Muscle layer of colon (tissue), 2 donors: ENCODE results near the gene HERC2.
"Not testable (repeated sequence)": the region's sequence is repeated elsewhere in the genome, so short reads cannot be mapped to it uniquely, and the experiment has no call there.

Source experiments
- H3K27ac ChIP-seq: one replicate; pipeline ENCODE4 v1.7.0; 2013; ENCODE audit warnings: low read depth, mild to moderate bottlenecking, low read length, moderate library complexity
- H3K27me3 ChIP-seq, 2 donors: one replicate each; pipeline ENCODE4 v1.7.0; 2013; ENCODE audit warnings: low read length in 2 of 2, mild to moderate bottlenecking in 2 of 2; ENCODE audit not compliant: insufficient read depth in 2 of 2, control insufficient read depth in 1 of 2
- H3K36me3 ChIP-seq: one replicate; pipeline ENCODE4 v1.7.0; 2013; ENCODE audit warnings: mild to moderate bottlenecking, low read length; ENCODE audit not compliant: insufficient read depth
- H3K4me1 ChIP-seq: one replicate; pipeline ENCODE4 v1.7.0; 2013; ENCODE audit warnings: mild to moderate bottlenecking, low read length; ENCODE audit not compliant: insufficient read depth
- H3K4me3 ChIP-seq, 2 donors: one replicate each; pipeline ENCODE4 v1.7.0; 2013; ENCODE audit warnings: low read length in 2 of 2, low read depth in 1 of 2, mild to moderate bottlenecking in 1 of 2, moderate library complexity in 1 of 2
- H3K9ac ChIP-seq: one replicate; pipeline ENCODE4 v1.7.0; 2013; ENCODE audit warnings: low read length
- H3K9me3 ChIP-seq: one replicate; pipeline ENCODE4 v1.7.0; 2013; ENCODE audit warnings: mild to moderate bottlenecking, low read length
- donor health status: abdominal sarcoma.
- donor health status: Adenocarcinoma of cecum.

HERC2 gene

GRCh38 chr15:28167042-28167441 lies 154.9 kb downstream of the HERC2 start:
- no peaks in the 10 kb centered on the region for H3K9me3 ChIP-seq
- H3K4me3 ChIP-seq, result no peak overlapping the region
- peaks cover 4% of the 10 kb centered on the region for H3K4me1 ChIP-seq
- peaks cover 63% of the 10 kb centered on the region for H3K36me3 ChIP-seq
- H3K9ac ChIP-seq, result no peak overlapping the region
- no peaks in the 10 kb centered on the region for H3K27me3 ChIP-seq
- no peak overlapping the region for H3K27ac ChIP-seq

DNA sequence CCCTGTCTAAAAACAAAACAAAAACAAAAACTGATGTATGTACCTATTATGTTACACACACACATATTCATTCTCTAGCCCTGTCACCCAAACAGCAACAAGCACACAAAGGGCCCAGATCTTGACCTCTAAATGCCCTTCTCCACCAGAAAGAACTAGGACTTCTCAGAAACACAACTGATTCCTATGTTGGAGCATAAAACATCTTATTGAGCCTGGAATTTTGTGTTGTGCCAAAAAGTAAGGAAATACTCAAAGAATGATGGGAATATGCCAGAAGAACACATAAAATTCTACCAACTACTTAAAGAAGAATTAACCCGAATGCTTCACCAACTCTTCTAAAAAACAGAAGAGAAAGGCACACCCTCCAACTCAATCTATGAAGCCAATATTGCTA lies 156.2 kb downstream of the HERC2 start:
- no peaks in the 10 kb centered on the region for H3K27me3 ChIP-seq
- no peaks in the 10 kb centered on the region for H3K9me3 ChIP-seq
- H3K4me3 ChIP-seq, result no peak overlapping the region
- peaks cover 63% of the 10 kb centered on the region for H3K36me3 ChIP-seq
- H3K9ac ChIP-seq, result no peak overlapping the region
- peaks cover 4% of the 10 kb centered on the region for H3K4me1 ChIP-seq
- H3K27ac ChIP-seq, result no peak overlapping the region

- Histone ChIP-seq H3K4me3 (no peak overlapping the region), H3K27me3 (no peaks in the 10 kb centered on the region), H3K9me3 (no peaks in the 10 kb centered on the region), H3K9ac (no peak overlapping the region), H3K36me3 (peaks cover 61% of the 10 kb centered on the region), H3K27ac (no peak overlapping the region), H3K4me1 (peaks cover 4% of the 10 kb centered on the region)
Measured at GRCh38 chr15:28164876-28165275, 157.1 kb downstream of the HERC2 start.

DNA sequence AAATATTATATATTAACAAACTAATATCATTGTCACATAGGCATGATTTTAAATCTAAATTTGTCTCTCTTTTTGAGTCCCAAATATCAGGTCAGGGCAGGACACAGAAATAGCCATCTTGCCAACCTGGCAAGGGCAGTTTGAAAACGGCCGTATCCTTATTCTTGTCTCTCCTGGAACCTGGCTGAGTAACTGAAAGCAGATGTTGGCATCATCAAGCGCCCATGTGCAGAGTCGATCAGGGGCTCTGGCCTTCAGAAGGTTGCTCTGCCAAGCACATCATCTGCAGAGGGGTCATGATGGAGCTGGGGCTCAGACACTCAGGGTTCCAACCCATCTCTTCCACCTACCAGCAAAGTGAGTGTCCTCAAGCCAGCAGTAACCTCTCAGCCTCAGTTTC lies 167.7 kb downstream of the HERC2 start:
- Histone ChIP-seq H3K36me3 (no peaks in the 10 kb centered on the region), H3K27me3 (no peaks in the 10 kb centered on the region)

DNA sequence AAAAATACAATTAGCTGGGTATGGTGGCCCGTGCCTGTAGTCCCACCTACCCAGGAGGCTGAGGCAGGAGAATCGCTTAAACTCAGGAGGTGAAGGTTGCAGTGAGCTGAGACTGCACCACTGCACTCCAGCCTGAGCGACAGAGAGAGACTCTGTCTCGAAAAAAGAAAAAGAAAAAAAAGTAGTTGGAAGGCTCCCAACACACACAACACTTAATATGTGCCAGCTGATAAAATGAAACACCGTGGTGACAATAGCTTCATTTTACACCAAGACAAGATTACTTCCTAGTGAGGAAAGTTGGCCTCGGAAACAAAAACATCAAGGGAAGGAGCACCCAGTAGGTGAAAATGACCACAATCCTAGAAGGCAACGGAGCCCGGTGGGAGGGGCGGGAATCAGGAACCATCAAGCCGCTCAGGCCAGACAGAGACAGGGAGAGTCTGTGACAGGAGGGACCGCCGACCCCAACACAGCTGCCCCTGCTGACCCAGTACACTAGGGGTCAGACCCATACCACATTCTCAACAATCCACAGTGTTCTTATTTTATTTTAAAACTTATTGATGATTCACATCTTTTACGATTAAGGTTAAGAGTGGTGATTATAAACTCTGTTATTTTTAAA lies 168.4 kb downstream of the HERC2 start:
- Histone ChIP-seq H3K4me3 (no peak overlapping the region), H3K27me3 (no peaks in the 10 kb centered on the region), H3K36me3 (no peaks in the 10 kb centered on the region), H3K9me3 (no peaks in the 10 kb centered on the region), H3K4me1 (no peaks in the 10 kb centered on the region), H3K9ac (no peak overlapping the region), H3K27ac (no peak overlapping the region)

More for the DNA sequence above, 167.7 kb downstream of the HERC2 start:
- no peak overlapping the region for H3K4me3 ChIP-seq
- H3K9ac ChIP-seq, result no peak overlapping the region
- H3K27ac ChIP-seq, result no peak overlapping the region
- H3K9me3 ChIP-seq, result no peaks in the 10 kb centered on the region
- no peaks in the 10 kb centered on the region for H3K4me1 ChIP-seq

GRCh38 chr15:28152538-28152923 lies 169.4 kb downstream of the HERC2 start:
- H3K36me3 ChIP-seq, H3K27ac ChIP-seq, H3K9ac ChIP-seq, H3K9me3 ChIP-seq, H3K4me3 ChIP-seq, H3K27me3 ChIP-seq, H3K4me1 ChIP-seq: not testable (repeated sequence)

DNA sequence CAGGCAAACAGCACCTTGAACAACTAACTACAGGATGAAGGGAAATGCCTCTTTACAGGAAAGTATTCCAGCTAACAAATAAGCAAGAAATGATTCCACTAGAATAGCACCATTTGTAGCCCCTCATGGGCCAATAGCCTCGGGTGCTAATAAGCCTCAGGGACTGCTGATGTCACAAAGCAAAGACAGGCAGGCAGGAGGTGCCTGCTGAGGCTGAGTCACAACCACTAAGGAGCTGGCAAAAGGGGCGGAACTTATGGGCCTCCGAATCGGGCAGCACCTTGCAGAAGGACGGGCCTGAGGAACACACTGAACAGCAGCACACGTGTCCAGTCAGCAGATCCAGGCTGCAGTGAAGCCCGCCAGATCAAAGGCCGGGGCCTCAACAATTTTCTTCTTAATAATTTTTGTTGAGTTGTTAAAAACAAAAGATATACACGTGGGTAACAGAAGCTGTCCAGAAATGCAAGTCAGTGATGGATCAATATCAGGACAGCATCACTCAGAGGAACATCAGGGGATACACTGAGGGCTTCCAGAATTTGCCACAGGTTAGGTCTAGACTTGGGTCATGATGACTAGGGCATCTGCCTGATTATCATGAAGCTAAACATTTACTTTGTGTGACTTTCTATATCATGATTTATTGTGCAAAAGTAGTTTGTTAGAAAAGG lies 170.0 kb downstream of the HERC2 start:
- H3K4me1 ChIP-seq, H3K36me3 ChIP-seq, H3K9ac ChIP-seq, H3K27ac ChIP-seq, H3K9me3 ChIP-seq, H3K4me3 ChIP-seq, H3K27me3 ChIP-seq: not testable (repeated sequence)

DNA sequence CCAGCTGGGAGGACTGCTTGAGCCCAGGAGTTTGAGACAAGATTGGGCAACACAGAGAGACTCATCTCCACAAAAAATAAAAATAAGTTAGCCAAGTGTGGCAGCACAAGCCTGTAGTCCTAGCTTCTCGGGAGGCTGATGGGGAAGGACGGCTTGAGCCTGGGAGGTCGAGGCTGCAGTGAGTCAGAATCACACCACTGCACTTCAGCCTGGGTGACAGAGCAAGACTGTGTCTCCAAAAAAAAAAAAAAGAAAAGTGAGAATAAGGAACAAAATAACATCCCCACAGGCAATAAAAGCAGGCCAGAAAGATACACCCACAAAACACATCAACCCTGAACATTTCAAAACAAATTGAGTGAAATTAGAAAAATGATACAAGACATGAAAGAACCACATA lies 174.2 kb downstream of the HERC2 start:
- no peaks in the 10 kb centered on the region for H3K4me1 ChIP-seq

DNA sequence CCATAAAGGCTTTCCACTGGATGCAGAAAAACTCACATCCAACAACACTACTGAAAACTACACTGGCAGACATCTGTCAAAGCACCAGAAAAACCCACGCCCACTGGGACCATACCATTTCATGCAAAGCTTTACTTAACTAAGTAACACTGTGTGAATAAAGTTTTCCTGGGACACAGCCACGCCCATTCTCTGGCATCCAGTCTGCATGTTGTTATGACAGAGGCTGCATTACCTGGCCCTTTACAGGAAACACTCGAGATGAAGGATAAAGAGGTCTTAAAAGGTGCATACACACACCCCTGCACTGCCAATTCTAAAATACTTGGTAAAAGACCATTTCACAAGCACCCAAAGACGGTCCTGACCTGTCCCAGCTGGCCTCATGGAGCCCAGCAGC lies 176.6 kb downstream of the HERC2 start:
- H3K9ac ChIP-seq, H3K27me3 ChIP-seq, H3K4me3 ChIP-seq, H3K9me3 ChIP-seq, H3K27ac ChIP-seq, H3K4me1 ChIP-seq: not testable (repeated sequence)
- H3K36me3 ChIP-seq, result peaks cover 41% of the 10 kb centered on the region

More for the DNA sequence above, 174.2 kb downstream of the HERC2 start:
- H3K4me3 ChIP-seq, result no peak overlapping the region
- no peaks in the 10 kb centered on the region for H3K27me3 ChIP-seq
- no peaks in the 10 kb centered on the region for H3K9me3 ChIP-seq
- H3K27ac ChIP-seq, result no peak overlapping the region
- no peak overlapping the region for H3K9ac ChIP-seq
- peaks cover 28% of the 10 kb centered on the region for H3K36me3 ChIP-seq

DNA sequence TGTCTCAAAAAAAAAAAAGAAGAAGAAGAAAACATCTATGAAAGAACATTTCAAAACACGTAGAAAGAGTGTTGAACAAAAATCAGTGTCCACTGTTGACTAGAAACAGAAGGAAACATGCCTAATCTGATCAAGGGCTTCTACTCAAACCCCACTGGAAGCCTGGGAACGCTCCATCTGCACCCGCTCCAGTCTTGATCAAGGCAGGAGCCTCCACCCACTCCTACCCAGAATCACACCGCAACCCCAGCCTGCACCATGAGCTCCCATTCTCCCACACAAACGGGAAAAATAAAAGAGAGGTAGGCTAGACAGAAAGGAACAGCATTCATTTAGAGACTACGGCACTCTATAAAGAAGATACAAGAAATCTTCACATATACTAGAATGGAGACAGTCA lies 181.9 kb downstream of the HERC2 start:
- H3K4me3 ChIP-seq, result no peak overlapping the region
- no peak overlapping the region for H3K9ac ChIP-seq
- no peaks in the 10 kb centered on the region for H3K4me1 ChIP-seq
- no peaks in the 10 kb centered on the region for H3K9me3 ChIP-seq
- peaks cover 39% of the 10 kb centered on the region for H3K36me3 ChIP-seq
- H3K27ac ChIP-seq, result no peak overlapping the region
- H3K27me3 ChIP-seq, result no peaks in the 10 kb centered on the region

- not testable (repeated sequence) for H3K4me3 ChIP-seq, H3K9me3 ChIP-seq, H3K9ac ChIP-seq, H3K27ac ChIP-seq, H3K27me3 ChIP-seq, H3K4me1 ChIP-seq
- H3K36me3 ChIP-seq, result peaks cover 35% of the 10 kb centered on the region
Measured at GRCh38 chr15:28137408-28138039, 184.5 kb downstream of the HERC2 start.
